Activated CD8-positive, alpha-beta T cell treated with anti-CD3 and anti-CD28 coated beads, Interleukin-2, amount 10 ng/mL, durations not matched to agents 7 days and 5 days (primary cell): Measurements from ENCODE around the gene RNF41. TPM values are rescaled to one million over a fixed set of nuclear protein-coding genes. Genes with fewer than 3 reads are reported as not detected.
"Not testable (repeated sequence)": the region's sequence is repeated elsewhere in the genome, so short reads cannot be mapped to it uniquely, and the experiment has no call there.

Experiments used
- ATAC-seq: fragments of 150-1000 bp; cut with Tn5 transposase; one replicate; pipeline ENCODE4 v1.10.0; 2021; ENCODE audit warnings: moderate library complexity
- CTCF ChIA-PET: fragments of 350-600 bp; sonication (Branson Sonifier 250); formaldehyde crosslinking; loops from one replicate; lab custom pipeline; 2021; ENCODE audit warnings: antibody characterized with exemption; lab: Charles Lee
- POLR2A ChIA-PET: fragments of 350-600 bp; sonication (Branson Sonifier 250); formaldehyde crosslinking; loops from one replicate; lab custom pipeline; 2021; ENCODE audit warnings: antibody characterized with exemption; lab: Charles Lee
- DNase-seq: peaks from one replicate; pipeline ENCODE4 v3.0.0-alpha.2; 2020
- H3K27ac Mint-ChIP-seq: one replicate; pipeline ENCODE4 v1.8.0; 2021; ENCODE audit warnings: mild to moderate bottlenecking, mixed read lengths
- H3K27me3 Mint-ChIP-seq: one replicate; pipeline ENCODE4 v1.8.0; 2021; ENCODE audit warnings: low read depth, mixed read lengths
- H3K36me3 Mint-ChIP-seq: one replicate; pipeline ENCODE4 v1.8.0; 2021; ENCODE audit warnings: low read depth, mixed read lengths
- H3K4me1 Mint-ChIP-seq: one replicate; pipeline ENCODE4 v1.8.0; 2021; ENCODE audit warnings: low read depth, mixed read lengths
- H3K4me3 Mint-ChIP-seq: one replicate; pipeline ENCODE4 v1.8.0; 2021; ENCODE audit warnings: mild to moderate bottlenecking, mixed read lengths
- H3K9me3 Mint-ChIP-seq: one replicate; pipeline ENCODE4 v1.8.0; 2022; ENCODE audit warnings: mixed read lengths; ENCODE audit not compliant: insufficient read depth
- total RNA-seq, 2 experiments: library from RNA; stranded (reverse); gene quantifications; one replicate each; pipeline ENCODE4 v1.2.3, GENCODE V29; 2021

The RNF41 gene
- total RNA-seq: 10 to 100 TPM; 27.9 to 32.9 TPM

GRCh38 chr12:56221757-56222530 lies at the start of gene RNF41:
RNF41 (minus strand) TSS chr12:56221922; CDS start chr12:56214047, 7,875 bp downstream.
- peak; percentile 96 for DNase-seq
- peak; percentile 84 for ATAC-seq
- peak within 1 kb of the TSS; percentile 97 for H3K27ac Mint-ChIP-seq
- peaks cover 10% of the 10 kb centered on the region for H3K36me3 Mint-ChIP-seq
- POLR2A ChIA-PET: interaction anchor here (0.8 to 3.0 kb wide), 25 partner anchors 9 to 492 kb away, joined by 3 to 24 read pairs (median 5); partner anchors contain the start of genes ANKRD52, CNPY2, COQ10A and ESYT1
- CTCF ChIA-PET: interaction anchor here (0.6 to 4.2 kb wide), 31 partner anchors 9 to 484 kb away, joined by 3 to 69 read pairs (median 4); partner anchors contain the start of genes ANKRD52, COQ10A, CS and IL23A
- no peaks in the 10 kb centered on the region for H3K27me3 Mint-ChIP-seq
- H3K4me1 Mint-ChIP-seq: peaks cover 54% of the 10 kb centered on the region
- no peaks in the 10 kb centered on the region for H3K9me3 Mint-ChIP-seq
- H3K4me3 Mint-ChIP-seq: peak within 1 kb of the TSS; percentile 98

GRCh38 chr12:56271031-56271430 lies 49.3 kb upstream of the RNF41 start:
- H3K27ac Mint-ChIP-seq: no peak overlapping the region
- peaks cover 55% of the 10 kb centered on the region for H3K36me3 Mint-ChIP-seq
- H3K4me3 Mint-ChIP-seq: no peak overlapping the region
- no peaks in the 10 kb centered on the region for H3K27me3 Mint-ChIP-seq
- ATAC-seq (no peak), DNase-seq (no peak)
- H3K4me1 Mint-ChIP-seq: peaks cover 15% of the 10 kb centered on the region
- ChIA-PET CTCF (interaction anchor here (0.9 to 3.3 kb wide), 3 partner anchors 19 to 82 kb away, joined by 4 to 12 read pairs (median 5); partner anchors contain the start of gene SMARCC2), POLR2A (interaction anchor here (0.5 kb wide), 1 partner anchor 1154 kb away, joined by 3 read pairs; no protein-coding TSS in a partner anchor)
- no peaks in the 10 kb centered on the region for H3K9me3 Mint-ChIP-seq

- H3K27ac Mint-ChIP-seq: peak overlapping the region; percentile 95
- ATAC-seq: no peak
- peak overlapping the region; percentile 93 for H3K4me3 Mint-ChIP-seq
- CTCF ChIA-PET: interaction anchor here (0.6 to 4.1 kb wide), 12 partner anchors 9 to 530 kb away, joined by 3 to 18 read pairs (median 4); partner anchors contain the start of genes ANKRD52, CNPY2, RNF41 and SMARCC2
- peaks cover 18% of the 10 kb centered on the region for H3K4me1 Mint-ChIP-seq
- no peaks in the 10 kb centered on the region for H3K9me3 Mint-ChIP-seq
- POLR2A ChIA-PET: interaction anchor here (0.6 to 2.3 kb wide), 6 partner anchors 8 to 1423 kb away, joined by 3 to 9 read pairs (median 6); partner anchors contain the start of genes CNPY2, IL23A, RNF41 and STAT2
- H3K36me3 Mint-ChIP-seq: peaks cover 30% of the 10 kb centered on the region
- no peaks in the 10 kb centered on the region for H3K27me3 Mint-ChIP-seq
- no peak for DNase-seq
Observed at GRCh38 chr12:56267443-56268071, 45.8 kb upstream of the RNF41 start.

GRCh38 chr12:56266693-56267442 lies 45.1 kb upstream of the RNF41 start, which contains the start of gene COQ10A:
COQ10A (plus strand) TSS chr12:56266942; CDS start chr12:56267119, 177 bp downstream.
- H3K4me3 Mint-ChIP-seq: peak within 1 kb of the TSS; percentile 93
- ATAC-seq (peak; percentile 92), DNase-seq (peak; percentile 93)
- ChIA-PET POLR2A (interaction anchor here (0.6 to 2.3 kb wide), 10 partner anchors 9 to 1422 kb away, joined by 3 to 9 read pairs (median 3); partner anchors contain the start of genes CNPY2, IL23A, RNF41 and STAT2), CTCF (interaction anchor here (0.6 to 4.1 kb wide), 19 partner anchors 9 to 529 kb away, joined by 3 to 18 read pairs (median 4); partner anchors contain the start of genes ANKRD52, CNPY2, RNF41 and SMARCC2)
- no peaks in the 10 kb centered on the region for H3K9me3 Mint-ChIP-seq
- H3K4me1 Mint-ChIP-seq: peaks cover 18% of the 10 kb centered on the region
- no peaks in the 10 kb centered on the region for H3K27me3 Mint-ChIP-seq
- H3K27ac Mint-ChIP-seq: peak within 1 kb of the TSS; percentile 95
- H3K36me3 Mint-ChIP-seq: peaks cover 25% of the 10 kb centered on the region

GRCh38 chr12:56266068-56266692 lies 44.5 kb upstream of the RNF41 start:
- not testable (repeated sequence) for H3K9me3 Mint-ChIP-seq, ATAC-seq, DNase-seq, H3K27me3 Mint-ChIP-seq
- ChIA-PET CTCF (interaction anchor here (0.8 to 4.1 kb wide), 14 partner anchors 8 to 528 kb away, joined by 3 to 18 read pairs (median 6); partner anchors contain the start of genes ANKRD52, RNF41 and SMARCC2), POLR2A (interaction anchor here (0.6 to 2.3 kb wide), 7 partner anchors 9 to 97 kb away, joined by 3 to 9 read pairs (median 3); partner anchors contain the start of genes CNPY2 and RNF41)
- Mint-ChIP-seq H3K4me1 (peaks cover 18% of the 10 kb centered on the region), H3K4me3 (peak overlapping the region; percentile 93), H3K36me3 (peaks cover 19% of the 10 kb centered on the region), H3K27ac (peak overlapping the region; percentile 95)

GRCh38 chr12:56262955-56263354 lies 41.2 kb upstream of the RNF41 start:
- H3K27me3 Mint-ChIP-seq, H3K9me3 Mint-ChIP-seq, H3K4me3 Mint-ChIP-seq, H3K27ac Mint-ChIP-seq, ATAC-seq, POLR2A ChIA-PET, H3K36me3 Mint-ChIP-seq, DNase-seq: not testable (repeated sequence)
- peaks cover 23% of the 10 kb centered on the region for H3K4me1 Mint-ChIP-seq
- CTCF ChIA-PET: interaction anchor here (0.7 to 1.6 kb wide), 4 partner anchors 16 to 1313 kb away, joined by 3 to 5 read pairs (median 3); partner anchors contain the start of gene RNF41

GRCh38 chr12:56261503-56262232 lies 39.9 kb upstream of the RNF41 start:
- ChIA-PET CTCF (interaction anchor here (1.0 kb wide), 1 partner anchor 14 kb away, joined by 3 read pairs; no protein-coding TSS in a partner anchor), POLR2A (no interaction called here)
- H3K27ac Mint-ChIP-seq: no peak overlapping the region
- ATAC-seq (no peak), DNase-seq (no peak)
- peaks cover 20% of the 10 kb centered on the region for H3K4me1 Mint-ChIP-seq
- H3K36me3 Mint-ChIP-seq: no peaks in the 10 kb centered on the region
- H3K27me3 Mint-ChIP-seq: no peaks in the 10 kb centered on the region
- no peak overlapping the region for H3K4me3 Mint-ChIP-seq
- no peaks in the 10 kb centered on the region for H3K9me3 Mint-ChIP-seq

- H3K4me3 Mint-ChIP-seq: no peak overlapping the region
- no peak overlapping the region for H3K27ac Mint-ChIP-seq
- DNase-seq (no peak), ATAC-seq (no peak)
- H3K9me3 Mint-ChIP-seq: no peaks in the 10 kb centered on the region
- POLR2A ChIA-PET: no interaction called here
- H3K27me3 Mint-ChIP-seq: no peaks in the 10 kb centered on the region
- peaks cover 22% of the 10 kb centered on the region for H3K4me1 Mint-ChIP-seq
- CTCF ChIA-PET: interaction anchor here (0.7 to 1.0 kb wide), 2 partner anchors 15 to 39 kb away, joined by 3 read pairs; no protein-coding TSS in a partner anchor
- H3K36me3 Mint-ChIP-seq: peaks cover 3% of the 10 kb centered on the region
Observed at GRCh38 chr12:56260921-56261320, 39.2 kb upstream of the RNF41 start.

- ChIA-PET POLR2A (no interaction called here), CTCF (interaction anchor here (0.7 kb wide), 1 partner anchor 38 kb away, joined by 3 read pairs; no protein-coding TSS in a partner anchor)
- Mint-ChIP-seq H3K27ac (no peak overlapping the region), H3K4me3 (no peak overlapping the region), H3K36me3 (peaks cover 8% of the 10 kb centered on the region), H3K4me1 (peaks cover 20% of the 10 kb centered on the region), H3K27me3 (no peaks in the 10 kb centered on the region), H3K9me3 (no peaks in the 10 kb centered on the region)
- no peak for ATAC-seq
- no peak for DNase-seq
Observed at GRCh38 chr12:56260380-56260779, 38.7 kb upstream of the RNF41 start.
